ENCODE measurements around the gene LRFN3.

DNA sequence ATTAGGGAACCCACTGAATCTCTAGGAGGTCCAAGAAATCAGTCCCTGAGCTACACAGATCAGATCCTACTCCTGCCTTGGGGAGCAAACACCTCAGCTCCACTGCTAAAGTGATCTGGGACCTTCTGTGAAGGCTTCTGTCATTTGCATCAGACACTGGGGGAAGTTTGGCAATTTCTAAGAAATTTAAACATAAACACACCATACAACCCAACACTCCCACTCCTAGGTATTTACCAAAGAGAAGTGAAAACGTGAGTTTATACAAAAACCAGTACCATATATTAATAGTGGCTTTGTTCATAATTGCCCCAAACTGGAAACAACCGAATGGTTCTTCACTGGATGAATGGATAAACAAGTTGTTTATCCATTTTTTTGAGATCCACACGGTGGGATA is 20.7 kb upstream of the LRFN3 start:
- TF ChIP-seq NR2C2 (CRISPR knock-in tag; IDR thresholded peaks at IDR 0.05) (no peak), CREM (CRISPR knock-in tag; IDR thresholded peaks at IDR 0.05) (no peak), FOXK1 (CRISPR knock-in tag; IDR thresholded peaks at IDR 0.05) (no peak), ETV6 (CRISPR knock-in tag; IDR thresholded peaks at IDR 0.05) (no peak), NR1H2 (CRISPR knock-in tag; IDR thresholded peaks at IDR 0.05) (no peak), KAT7 (CRISPR knock-in tag; IDR thresholded peaks at IDR 0.05; ENCODE audit: borderline replicate concordance) (no peak), NFYB (CRISPR knock-in tag; conservative IDR thresholded peaks at IDR 0.05; ENCODE audit: low read depth) (no peak), TP53 (CRISPR knock-in tag; IDR thresholded peaks at IDR 0.05) (no peak), SMAD4 (CRISPR knock-in tag; IDR thresholded peaks at IDR 0.05) (no peak), FOXP1 (CRISPR knock-in tag; IDR thresholded peaks at IDR 0.05; ENCODE audit: borderline replicate concordance) (no peak)
- TF ChIP-seq, protein P1, sequence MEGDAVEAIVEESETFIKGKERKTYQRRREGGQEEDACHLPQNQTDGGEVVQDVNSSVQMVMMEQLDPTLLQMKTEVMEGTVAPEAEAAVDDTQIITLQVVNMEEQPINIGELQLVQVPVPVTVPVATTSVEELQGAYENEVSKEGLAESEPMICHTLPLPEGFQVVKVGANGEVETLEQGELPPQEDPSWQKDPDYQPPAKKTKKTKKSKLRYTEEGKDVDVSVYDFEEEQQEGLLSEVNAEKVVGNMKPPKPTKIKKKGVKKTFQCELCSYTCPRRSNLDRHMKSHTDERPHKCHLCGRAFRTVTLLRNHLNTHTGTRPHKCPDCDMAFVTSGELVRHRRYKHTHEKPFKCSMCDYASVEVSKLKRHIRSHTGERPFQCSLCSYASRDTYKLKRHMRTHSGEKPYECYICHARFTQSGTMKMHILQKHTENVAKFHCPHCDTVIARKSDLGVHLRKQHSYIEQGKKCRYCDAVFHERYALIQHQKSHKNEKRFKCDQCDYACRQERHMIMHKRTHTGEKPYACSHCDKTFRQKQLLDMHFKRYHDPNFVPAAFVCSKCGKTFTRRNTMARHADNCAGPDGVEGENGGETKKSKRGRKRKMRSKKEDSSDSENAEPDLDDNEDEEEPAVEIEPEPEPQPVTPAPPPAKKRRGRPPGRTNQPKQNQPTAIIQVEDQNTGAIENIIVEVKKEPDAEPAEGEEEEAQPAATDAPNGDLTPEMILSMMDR (IDR thresholded peaks at IDR 0.05): no peak
- TF ChIP-seq, protein P2, sequence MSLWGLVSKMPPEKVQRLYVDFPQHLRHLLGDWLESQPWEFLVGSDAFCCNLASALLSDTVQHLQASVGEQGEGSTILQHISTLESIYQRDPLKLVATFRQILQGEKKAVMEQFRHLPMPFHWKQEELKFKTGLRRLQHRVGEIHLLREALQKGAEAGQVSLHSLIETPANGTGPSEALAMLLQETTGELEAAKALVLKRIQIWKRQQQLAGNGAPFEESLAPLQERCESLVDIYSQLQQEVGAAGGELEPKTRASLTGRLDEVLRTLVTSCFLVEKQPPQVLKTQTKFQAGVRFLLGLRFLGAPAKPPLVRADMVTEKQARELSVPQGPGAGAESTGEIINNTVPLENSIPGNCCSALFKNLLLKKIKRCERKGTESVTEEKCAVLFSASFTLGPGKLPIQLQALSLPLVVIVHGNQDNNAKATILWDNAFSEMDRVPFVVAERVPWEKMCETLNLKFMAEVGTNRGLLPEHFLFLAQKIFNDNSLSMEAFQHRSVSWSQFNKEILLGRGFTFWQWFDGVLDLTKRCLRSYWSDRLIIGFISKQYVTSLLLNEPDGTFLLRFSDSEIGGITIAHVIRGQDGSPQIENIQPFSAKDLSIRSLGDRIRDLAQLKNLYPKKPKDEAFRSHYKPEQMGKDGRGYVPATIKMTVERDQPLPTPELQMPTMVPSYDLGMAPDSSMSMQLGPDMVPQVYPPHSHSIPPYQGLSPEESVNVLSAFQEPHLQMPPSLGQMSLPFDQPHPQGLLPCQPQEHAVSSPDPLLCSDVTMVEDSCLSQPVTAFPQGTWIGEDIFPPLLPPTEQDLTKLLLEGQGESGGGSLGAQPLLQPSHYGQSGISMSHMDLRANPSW (CRISPR knock-in tag; conservative IDR thresholded peaks at IDR 0.05; ENCODE audit: low read depth): no peak
- TF ChIP-seq, protein P3, sequence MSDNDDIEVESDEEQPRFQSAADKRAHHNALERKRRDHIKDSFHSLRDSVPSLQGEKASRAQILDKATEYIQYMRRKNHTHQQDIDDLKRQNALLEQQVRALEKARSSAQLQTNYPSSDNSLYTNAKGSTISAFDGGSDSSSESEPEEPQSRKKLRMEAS (CRISPR knock-in tag; IDR thresholded peaks at IDR 0.05): no peak
- TF ChIP-seq, protein P4, sequence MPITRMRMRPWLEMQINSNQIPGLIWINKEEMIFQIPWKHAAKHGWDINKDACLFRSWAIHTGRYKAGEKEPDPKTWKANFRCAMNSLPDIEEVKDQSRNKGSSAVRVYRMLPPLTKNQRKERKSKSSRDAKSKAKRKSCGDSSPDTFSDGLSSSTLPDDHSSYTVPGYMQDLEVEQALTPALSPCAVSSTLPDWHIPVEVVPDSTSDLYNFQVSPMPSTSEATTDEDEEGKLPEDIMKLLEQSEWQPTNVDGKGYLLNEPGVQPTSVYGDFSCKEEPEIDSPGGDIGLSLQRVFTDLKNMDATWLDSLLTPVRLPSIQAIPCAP (CRISPR knock-in tag; IDR thresholded peaks at IDR 0.05): no peak

All from WTC11 (cell line).